ENCODE data around the gene TMCC1.

TMCC1 gene

DNA sequence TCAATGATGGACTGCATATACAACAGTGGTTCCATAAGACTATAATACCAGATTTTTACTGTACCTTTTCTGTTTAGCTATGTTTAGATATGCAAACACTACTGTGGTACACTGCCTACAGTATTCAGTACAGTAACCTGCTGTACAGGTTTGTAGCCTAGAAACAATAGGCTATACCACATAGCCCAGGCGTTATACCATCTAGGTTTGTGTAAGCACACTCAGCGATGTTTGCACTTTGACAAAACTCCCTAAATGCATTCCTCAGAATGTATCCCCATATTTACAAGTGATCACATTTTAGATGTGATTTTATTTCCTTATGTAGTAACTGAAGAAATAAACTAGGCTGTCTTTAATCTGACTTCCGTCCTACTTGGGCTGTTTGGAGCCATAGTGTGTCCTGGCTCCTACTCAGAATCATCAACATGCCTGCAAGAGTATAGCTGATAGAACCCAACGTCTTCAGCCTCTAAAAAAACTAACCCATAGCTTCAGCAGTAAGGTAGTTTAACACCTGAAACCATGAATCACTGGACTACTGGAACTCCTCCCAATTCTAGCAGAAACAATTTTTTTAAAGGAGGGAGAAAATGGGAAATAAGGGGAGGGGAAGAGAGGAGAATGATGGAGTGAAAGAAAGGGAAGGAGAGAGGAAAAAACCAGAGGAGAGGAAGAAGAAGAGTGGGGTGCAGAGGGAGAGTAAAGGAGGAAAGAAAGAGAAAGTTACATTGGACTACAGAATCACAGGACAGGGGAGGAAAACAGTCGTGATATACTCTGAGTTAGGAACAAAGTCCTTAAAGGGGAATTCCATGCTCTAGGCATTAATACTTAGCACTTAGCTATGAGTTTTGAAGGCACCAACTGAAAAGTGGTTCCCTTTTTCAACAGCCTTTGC lies 219.4 kb downstream of the TMCC1 start:
- no peak for DNase-seq (ENCODE audit: extremely low read depth, low read depth)
- no peak overlapping the region for H3K4me3 ChIP-seq (replicated peaks; ENCODE audit: low read depth, low read length)
- TF ChIP-seq, protein P1, sequence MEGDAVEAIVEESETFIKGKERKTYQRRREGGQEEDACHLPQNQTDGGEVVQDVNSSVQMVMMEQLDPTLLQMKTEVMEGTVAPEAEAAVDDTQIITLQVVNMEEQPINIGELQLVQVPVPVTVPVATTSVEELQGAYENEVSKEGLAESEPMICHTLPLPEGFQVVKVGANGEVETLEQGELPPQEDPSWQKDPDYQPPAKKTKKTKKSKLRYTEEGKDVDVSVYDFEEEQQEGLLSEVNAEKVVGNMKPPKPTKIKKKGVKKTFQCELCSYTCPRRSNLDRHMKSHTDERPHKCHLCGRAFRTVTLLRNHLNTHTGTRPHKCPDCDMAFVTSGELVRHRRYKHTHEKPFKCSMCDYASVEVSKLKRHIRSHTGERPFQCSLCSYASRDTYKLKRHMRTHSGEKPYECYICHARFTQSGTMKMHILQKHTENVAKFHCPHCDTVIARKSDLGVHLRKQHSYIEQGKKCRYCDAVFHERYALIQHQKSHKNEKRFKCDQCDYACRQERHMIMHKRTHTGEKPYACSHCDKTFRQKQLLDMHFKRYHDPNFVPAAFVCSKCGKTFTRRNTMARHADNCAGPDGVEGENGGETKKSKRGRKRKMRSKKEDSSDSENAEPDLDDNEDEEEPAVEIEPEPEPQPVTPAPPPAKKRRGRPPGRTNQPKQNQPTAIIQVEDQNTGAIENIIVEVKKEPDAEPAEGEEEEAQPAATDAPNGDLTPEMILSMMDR (IDR thresholded peaks at IDR 0.05; ENCODE audit: low read depth, low read length, missing control alignments): no peak

DNA sequence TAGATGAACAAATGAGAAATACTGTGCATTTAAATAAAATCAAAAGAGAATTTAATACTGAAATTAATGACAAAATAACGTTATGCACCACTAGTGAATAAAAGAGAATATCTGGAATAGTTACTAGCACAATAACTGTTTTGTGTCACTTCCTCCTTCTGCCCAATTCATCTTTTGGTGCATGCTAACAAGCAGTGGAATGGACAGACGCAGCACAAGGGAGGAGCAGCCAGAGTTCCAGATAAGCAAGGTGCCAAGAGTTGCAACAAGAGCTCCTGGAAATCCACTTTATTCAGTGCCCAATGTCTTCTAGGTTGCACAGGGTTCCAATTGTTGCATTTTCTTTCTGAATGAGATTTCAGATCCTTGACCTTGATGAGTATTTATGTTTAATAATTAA lies 220.5 kb downstream of the TMCC1 start:
- H3K4me3 ChIP-seq (replicated peaks; ENCODE audit: low read depth, low read length): no peak overlapping the region
- TF ChIP-seq, protein P1 (IDR thresholded peaks at IDR 0.05; ENCODE audit: low read depth, low read length, missing control alignments): no peak
- no peak for DNase-seq (ENCODE audit: extremely low read depth, low read depth)

- TF ChIP-seq, protein P1 (IDR thresholded peaks at IDR 0.05; ENCODE audit: low read depth, low read length, missing control alignments): no peak
- no peak overlapping the region for H3K4me3 ChIP-seq (replicated peaks; ENCODE audit: low read depth, low read length)
Measured at GRCh38 chr3:129672412-129672811, 221.1 kb downstream of the TMCC1 start.

GRCh38 chr3:129665024-129665768 lies 228.3 kb downstream of the TMCC1 start:
- no peak overlapping the region for H3K4me3 ChIP-seq (replicated peaks; ENCODE audit: low read depth, low read length)
- no peak for DNase-seq (ENCODE audit: extremely low read depth, low read depth)

More at GRCh38 chr3:129672412-129672811, 221.1 kb downstream of the TMCC1 start:
- no peak for DNase-seq (ENCODE audit: extremely low read depth, low read depth)

GRCh38 chr3:129663930-129664646 lies 229.4 kb downstream of the TMCC1 start:
- no peak overlapping the region for H3K4me3 ChIP-seq (replicated peaks; ENCODE audit: low read depth, low read length)
- no peak for DNase-seq (ENCODE audit: extremely low read depth, low read depth)
- TF ChIP-seq, protein P1 (IDR thresholded peaks at IDR 0.05; ENCODE audit: low read depth, low read length, missing control alignments): no peak

More at GRCh38 chr3:129665024-129665768, 228.3 kb downstream of the TMCC1 start:
- TF ChIP-seq, protein P1 (IDR thresholded peaks at IDR 0.05; ENCODE audit: low read depth, low read length, missing control alignments): no peak

DNA sequence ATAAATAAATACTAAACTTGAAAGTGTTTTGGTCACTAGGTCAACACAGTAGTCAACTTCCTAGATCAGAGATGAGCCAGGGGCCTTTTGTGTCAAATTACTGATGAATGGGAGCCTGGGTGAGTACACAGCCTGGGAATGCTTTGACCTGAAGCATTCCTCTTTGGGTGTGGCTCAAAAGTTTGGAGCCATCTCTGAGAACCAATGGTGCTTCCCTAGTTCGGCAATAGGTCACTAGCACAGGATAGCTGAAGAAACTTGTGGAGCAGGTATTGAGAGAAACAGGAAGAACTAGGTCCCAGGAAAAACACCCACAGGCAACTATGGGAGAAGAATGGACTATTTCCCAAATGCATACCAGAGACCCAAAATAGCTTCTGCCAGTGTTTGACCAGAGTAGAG lies 230.5 kb downstream of the TMCC1 start:
- H3K4me3 ChIP-seq (replicated peaks; ENCODE audit: low read depth, low read length): no peak overlapping the region
- no peak for DNase-seq (ENCODE audit: extremely low read depth, low read depth)
- TF ChIP-seq, protein P1 (IDR thresholded peaks at IDR 0.05; ENCODE audit: low read depth, low read length, missing control alignments): no peak
